Activated T-cell treated with anti-CD3 and anti-CD28 coated beads for 24 hours (primary cell): ENCODE results near the gene FARS2.
"Not testable (repeated sequence)": the region's sequence is repeated elsewhere in the genome, so short reads cannot be mapped to it uniquely, and the experiment has no call there.

Experiments
- DNase-seq: peaks from one replicate; pipeline ENCODE4 v3.0.0-alpha.2; 2020; ENCODE audit warnings: low read depth

FARS2 gene

GRCh38 chr6:5636210-5637030 lies 375.1 kb downstream of the FARS2 start:
- DNase-seq = no peak

GRCh38 chr6:5637714-5638113 lies 376.4 kb downstream of the FARS2 start:
- no peak for DNase-seq

GRCh38 chr6:5638666-5639065 lies 377.4 kb downstream of the FARS2 start:
- DNase-seq = no peak

GRCh38 chr6:5639193-5639592 lies 377.9 kb downstream of the FARS2 start:
- no peak for DNase-seq

- DNase-seq = no peak
Measured at GRCh38 chr6:5640614-5641013, 379.3 kb downstream of the FARS2 start.

- DNase-seq = no peak
Measured at GRCh38 chr6:5644523-5645185, 383.3 kb downstream of the FARS2 start.

- DNase-seq = no peak
Measured at GRCh38 chr6:5645328-5646290, 384.3 kb downstream of the FARS2 start.

- no peak for DNase-seq
Measured at GRCh38 chr6:5652406-5653137, 391.3 kb downstream of the FARS2 start.

- DNase-seq = no peak
Measured at GRCh38 chr6:5653801-5654200, 392.5 kb downstream of the FARS2 start.

GRCh38 chr6:5656226-5656625 lies 394.9 kb downstream of the FARS2 start:
- no peak for DNase-seq

- not testable (repeated sequence) for DNase-seq
Measured at GRCh38 chr6:5656695-5657094, 395.4 kb downstream of the FARS2 start.

GRCh38 chr6:5657684-5658430 lies 396.5 kb downstream of the FARS2 start:
- no peak for DNase-seq

- no peak for DNase-seq
Measured at GRCh38 chr6:5659467-5659866, 398.2 kb downstream of the FARS2 start.

- no peak for DNase-seq
Measured at GRCh38 chr6:5660772-5661171, 399.5 kb downstream of the FARS2 start.

GRCh38 chr6:5662797-5663196 lies 401.5 kb downstream of the FARS2 start:
- no peak for DNase-seq

- DNase-seq = no peak
Measured at GRCh38 chr6:5663259-5663658, 401.9 kb downstream of the FARS2 start.

- DNase-seq = no peak
Measured at GRCh38 chr6:5663739-5664138, 402.4 kb downstream of the FARS2 start.

- DNase-seq = no peak
Measured at GRCh38 chr6:5664149-5664548, 402.8 kb downstream of the FARS2 start.

- DNase-seq = no peak
Measured at GRCh38 chr6:5665173-5665572, 403.9 kb downstream of the FARS2 start.

- DNase-seq = no peak
Measured at GRCh38 chr6:5665667-5666066, 404.4 kb downstream of the FARS2 start.

- DNase-seq = no peak
Measured at GRCh38 chr6:5666695-5667094, 405.4 kb downstream of the FARS2 start.
